Fibroblast of lung (primary cell): ENCODE data around the gene PRICKLE4.

Experiments
- CTCF ChIP-seq, 2 donors: IDR thresholded peaks in 1 of 2; conservative IDR thresholded peaks in 1 of 2; 1 replicate in 1 of 2; 2 replicates in 1 of 2; pipeline ENCODE4 v1.5.1; 2011 to 2012; ENCODE audit warnings: low read length in 2 of 2, control low read depth in 1 of 2, inconsistent platforms in 1 of 2, low read depth in 1 of 2, mild to moderate bottlenecking in 1 of 2
- EZH2 ChIP-seq: IDR thresholded peaks from 2 replicates; pipeline ENCODE4 v1.5.1; 2012; ENCODE audit warnings: low read length, control low read depth, mild to moderate bottlenecking; ENCODE audit errors: missing control alignments

GRCh38 chr6:41789390-41789724 lies 8.8 kb downstream of the PRICKLE4 start:
- no peak for TF ChIP-seq CTCF (conservative IDR thresholded peaks at IDR 0.05 in 1 of 2, IDR thresholded peaks at IDR 0.05 in 1 of 2; ENCODE audit: low read depth in 1 of 2, low read length in 2 of 2)
- no peak for TF ChIP-seq EZH2
